Stomach (tissue), 9 donors: ENCODE data around the gene DMWD. TPM values are rescaled to one million over a fixed set of nuclear protein-coding genes. Genes with fewer than 3 reads are reported as not detected.
A peak's percentile ranks its signal among the peaks of the same experiment; 100 is the strongest.

Source experiments
- DNase-seq, 2 donors: peaks; one replicate each; pipeline versions ENCODE4 v3.0.0 to v3.0.0-alpha.2; 2013 to 2019
- H3K27ac ChIP-seq, 5 donors: fragments of 200-600 bp in 4 of 5; sonication (generic) in 4 of 5; one replicate each; pipeline ENCODE4 v1.5.1; 2013 to 2019; ENCODE audit warnings: mild to moderate bottlenecking in 1 of 5, moderate library complexity in 1 of 5
- H3K27me3 ChIP-seq, 3 donors: fragments of 200-600 bp; sonication (generic); one replicate each; pipeline ENCODE4 v1.5.1; 2017 to 2019; ENCODE audit warnings: mixed run types in 1 of 3
- H3K36me3 ChIP-seq, 4 donors: fragments of 200-600 bp; sonication (generic); 1 replicate in 3 of 4; 2 replicates in 1 of 4; pipeline ENCODE4 v1.5.1; 2016 to 2019
- H3K4me1 ChIP-seq, 4 donors: fragments of 200-600 bp; sonication (generic); one replicate each; pipeline ENCODE4 v1.5.1; 2016 to 2019
- H3K4me3 ChIP-seq, 4 donors: fragments of 200-600 bp; sonication (generic) in 3 of 4; one replicate each; pipeline ENCODE4 v1.5.1; 2016 to 2019; ENCODE audit warnings: mild to moderate bottlenecking in 1 of 4
- H3K9me3 ChIP-seq, 4 donors: fragments of 200-600 bp; sonication (generic); one replicate each; pipeline ENCODE4 v1.5.1; 2016 to 2019
- CTCF ChIP-seq, 7 experiments: fragments of 450-650 bp in 4 of 7; fragments of 200-600 bp in 3 of 7; sonication (generic) in 3 of 7; IDR thresholded peaks; one replicate each; pipeline ENCODE4 v1.5.1; 2016 to 2019; ENCODE audit warnings: antibody characterized with exemption in 7 of 7, control low read depth in 2 of 7, mild to moderate bottlenecking in 1 of 7
- EP300 ChIP-seq: sonication (generic); formaldehyde crosslinking; IDR thresholded peaks from one replicate; pipeline ENCODE4 v1.6.1; 2017; ENCODE audit warnings: antibody characterized with exemption
- POLR2A ChIP-seq, 4 donors: fragments of 450-650 bp; IDR thresholded peaks; one replicate each; pipeline ENCODE4 v1.6.1; 2016; ENCODE audit warnings: antibody characterized with exemption in 4 of 4, control low read depth in 2 of 4, mild to moderate bottlenecking in 1 of 4, moderate library complexity in 1 of 4
- POLR2AphosphoS5 ChIP-seq, 3 donors: sonication (generic); formaldehyde crosslinking; IDR thresholded peaks; one replicate each; pipeline ENCODE4 v1.6.1; 2016; ENCODE audit warnings: antibody characterized with exemption in 3 of 3
- WGBS, 5 donors: extraction: QIAGEN DNeasy Blood & Tissue Kit in 3 of 5; methylation state at CpG; one replicate each; pipeline versions ENCODE4 v1.1.5 to v1.1.7; 2013 to 2018; 5-methylcytosine and 5-hydroxymethylcytosine counted together
- intact Hi-C: fragments of 100-400 bp; cut with DNase I; formaldehyde crosslinking; loops from one replicate; pipeline ENCODE4 v1.15.1; 2023; ENCODE audit warnings: low total_unique reads
- polyA plus RNA-seq, 3 donors: library from polyadenylated mRNA; stranded (reverse); fragments of 200-250 nt; gene quantifications; one replicate each; pipeline ENCODE4 v1.2.3, GENCODE V29; 2013
- total RNA-seq, 5 donors: library from RNA; depleted of rRNA; stranded (reverse); fragments of >200 nt; gene quantifications; one replicate each; pipeline versions ENCODE4 v1.1.0 to v1.2.3, GENCODE V29; 2014 to 2016
- donor health status: healthy with polysubstance abuse.
- donor health status: Bipolar disorder and iron deficiency.
- donor health status: healthy.

The DMWD gene
- total and polyA plus RNA-seq, 8 donors: 5.3 to 52.1 (median 17.2) TPM

- Histone ChIP-seq H3K4me3 (no peak overlapping the region), H3K9me3 (no peaks in the 10 kb centered on the region), H3K36me3 (peaks cover 26 to 59% (median 40%) of the 10 kb centered on the region in 4 donors), H3K27ac (peak overlapping the region; percentile 89 to 98 (median 97)), H3K27me3 (peaks cover 0 to 25% (median 0%) of the 10 kb centered on the region in 3 donors), H3K4me1 (peaks cover 27 to 64% (median 46%) of the 10 kb centered on the region in 4 donors)
- TF ChIP-seq POLR2AphosphoS5 (IDR thresholded peaks at IDR 0.05) (peak in 2 of 3 donors; percentile 20 to 47), CTCF (IDR thresholded peaks at IDR 0.05) (no peak)
- intact Hi-C loops: no loop called here
- WGBS, 5 donors: 4 to 21% (median 13%) methylated on average over 2 of the region's 2 CpGs
- DNase-seq: peak; percentile 71 to 88
These were observed 19.3 kb downstream of the DMWD start for GRCh38 chr19:45773384-45773783.

GRCh38 chr19:45772912-45773311, 19.7 kb downstream of the DMWD start:
- Histone ChIP-seq H3K4me3 (no peak overlapping the region), H3K9me3 (no peaks in the 10 kb centered on the region), H3K4me1 (peaks cover 27 to 63% (median 45%) of the 10 kb centered on the region in 4 donors), H3K36me3 (peaks cover 21 to 54% (median 36%) of the 10 kb centered on the region in 4 donors), H3K27ac (peak overlapping the region; percentile 89 to 98 (median 97)), H3K27me3 (peaks cover 0 to 25% (median 0%) of the 10 kb centered on the region in 3 donors)
- no peak for TF ChIP-seq CTCF (IDR thresholded peaks at IDR 0.05)
- TF ChIP-seq EP300: no peak
- TF ChIP-seq POLR2AphosphoS5 (IDR thresholded peaks at IDR 0.05): no peak
- TF ChIP-seq POLR2A (IDR thresholded peaks at IDR 0.05): no peak
- 69 to 94% (median 71%) methylated on average over 3 of the region's 3 CpGs for WGBS, 5 donors
- intact Hi-C loops: no loop called here
- DNase-seq: no peak

DNA sequence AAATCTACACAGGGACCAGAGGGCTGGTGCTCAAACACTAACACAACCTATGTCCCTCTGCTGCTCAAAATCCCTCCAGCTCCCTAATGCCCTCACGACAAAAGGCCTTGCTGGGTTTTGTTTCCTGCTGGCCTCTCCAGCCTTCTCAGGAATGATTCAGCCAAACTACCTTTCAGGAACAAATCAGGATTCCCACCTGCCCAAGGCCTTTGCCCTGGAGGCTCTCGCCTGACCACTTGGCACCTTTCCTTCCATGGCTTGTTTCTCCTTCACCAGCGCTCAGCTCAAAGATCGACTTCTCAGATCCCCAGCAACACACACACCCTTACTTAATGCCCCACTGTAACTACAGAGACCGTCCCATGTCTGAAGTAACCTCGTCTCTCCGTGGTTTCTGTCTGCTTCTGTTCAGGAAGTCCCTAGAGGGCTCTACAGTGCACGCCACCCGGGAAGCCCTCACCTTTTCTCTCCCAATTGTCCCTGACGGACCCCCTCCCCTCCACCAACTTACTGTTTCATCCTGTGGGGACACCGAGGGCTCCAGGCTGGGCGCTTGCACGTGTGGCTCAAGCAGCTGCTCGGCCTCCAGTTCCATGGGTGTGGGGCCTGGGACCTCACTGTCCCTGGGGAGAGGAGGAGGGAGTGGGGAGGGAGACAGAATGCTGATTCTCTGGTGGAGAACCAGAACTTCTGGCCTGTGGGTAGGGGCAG, 20.4 kb downstream of the DMWD start:
- TF ChIP-seq POLR2AphosphoS5 (IDR thresholded peaks at IDR 0.05): peak in 2 of 3 donors; percentile 18 to 25
- TF ChIP-seq CTCF (IDR thresholded peaks at IDR 0.05): no peak
- Histone ChIP-seq H3K4me1 (peaks cover 27 to 68% (median 47%) of the 10 kb centered on the region in 4 donors), H3K27ac (peak overlapping the region; percentile 89 to 98 (median 97)), H3K27me3 (peaks cover 0 to 25% (median 0%) of the 10 kb centered on the region in 3 donors), H3K36me3 (peaks cover 15 to 48% (median 29%) of the 10 kb centered on the region in 4 donors), H3K9me3 (no peaks in the 10 kb centered on the region), H3K4me3 (peak overlapping the region in 3 of 4 donors; percentile 61 to 85 (median 85))
- WGBS, 5 donors: 31 to 51% (median 42%) methylated on average over 10 to 14 of the region's 14 CpGs
- peak in 1 of 2 donors; percentile 46 for DNase-seq
- intact Hi-C loops: no loop called here

GRCh38 chr19:45771311-45771933, 21.2 kb downstream of the DMWD start:
- 34 to 75% (median 64%) methylated on average over 10 to 46 of the region's 46 CpGs for WGBS, 5 donors
- H3K4me3 ChIP-seq: peak overlapping the region; percentile 61 to 85 (median 83)

More at GRCh38 chr19:45771311-45771933, 21.2 kb downstream of the DMWD start:
- Histone ChIP-seq H3K27me3 (peaks cover 0 to 32% (median 0%) of the 10 kb centered on the region in 3 donors), H3K4me1 (peaks cover 32 to 77% (median 54%) of the 10 kb centered on the region in 4 donors), H3K27ac (peak overlapping the region; percentile 89 to 98 (median 97)), H3K36me3 (peaks cover 6 to 39% (median 21%) of the 10 kb centered on the region in 4 donors), H3K9me3 (no peaks in the 10 kb centered on the region)
- intact Hi-C loops: no loop called here
- TF ChIP-seq POLR2AphosphoS5 (IDR thresholded peaks at IDR 0.05) (no peak), EP300 (no peak), CTCF (IDR thresholded peaks at IDR 0.05) (no peak), POLR2A (IDR thresholded peaks at IDR 0.05) (no peak)
- DNase-seq: peak in 1 of 2 donors; percentile 40
